Epithelial cell of umbilical artery (primary cell): ENCODE measurements around the gene THG1L. TPM values are rescaled to one million over a fixed set of nuclear protein-coding genes. Genes with fewer than 3 reads are reported as not detected.

ENCODE experiments used
- total RNA-seq: library from RNA; depleted of rRNA; stranded (reverse); fragments of >200 nt; gene quantifications from 2 replicates; pipeline ENCODE4 v1.2.3, GENCODE V29; 2014

Gene THG1L
- total RNA-seq = 6.5 and 8.4 TPM in 2 replicates

DNA sequence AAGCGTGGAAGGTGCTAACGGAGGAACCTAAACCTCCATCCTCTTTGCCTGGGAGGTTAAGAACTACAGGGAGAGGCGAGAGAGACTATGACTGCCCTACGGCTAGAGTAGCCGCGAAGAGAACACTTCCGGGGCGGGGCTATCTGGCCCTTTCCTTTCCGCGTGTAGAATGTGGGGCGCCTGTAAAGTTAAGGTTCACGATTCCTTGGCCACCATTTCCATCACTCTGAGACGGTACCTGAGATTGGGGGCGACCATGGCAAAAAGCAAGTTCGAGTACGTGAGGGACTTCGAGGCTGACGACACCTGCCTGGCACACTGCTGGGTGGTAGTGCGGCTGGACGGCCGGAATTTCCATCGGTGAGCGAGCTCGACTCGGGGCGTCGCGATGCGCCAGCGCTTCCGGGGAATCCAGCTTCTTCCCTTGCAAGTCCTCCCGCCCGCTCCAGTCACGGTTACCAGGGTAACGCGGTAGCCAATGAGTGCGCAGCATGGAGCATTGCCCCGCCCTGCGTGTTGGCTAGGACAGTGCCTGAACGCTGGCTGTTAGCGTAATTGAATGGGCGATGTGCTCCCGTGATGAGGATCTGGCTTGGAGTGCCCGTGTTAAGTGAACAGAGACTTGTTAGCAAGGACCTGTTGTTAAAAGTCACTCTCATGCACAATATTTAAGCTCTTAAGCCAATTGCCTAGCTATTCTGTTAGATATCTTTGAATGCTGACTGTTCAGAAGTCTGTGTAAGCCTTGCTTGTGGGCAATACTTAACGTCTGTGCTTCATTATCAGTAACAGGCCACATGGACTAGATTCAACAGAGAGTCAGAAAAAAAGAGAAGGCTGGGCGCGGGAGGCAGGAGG is at the start of gene THG1L:
Gene THG1L (plus strand): TSS at position 149 of the 858 bp plus-strand sequence. CDS start 21 bp downstream, at position 170.

DNA sequence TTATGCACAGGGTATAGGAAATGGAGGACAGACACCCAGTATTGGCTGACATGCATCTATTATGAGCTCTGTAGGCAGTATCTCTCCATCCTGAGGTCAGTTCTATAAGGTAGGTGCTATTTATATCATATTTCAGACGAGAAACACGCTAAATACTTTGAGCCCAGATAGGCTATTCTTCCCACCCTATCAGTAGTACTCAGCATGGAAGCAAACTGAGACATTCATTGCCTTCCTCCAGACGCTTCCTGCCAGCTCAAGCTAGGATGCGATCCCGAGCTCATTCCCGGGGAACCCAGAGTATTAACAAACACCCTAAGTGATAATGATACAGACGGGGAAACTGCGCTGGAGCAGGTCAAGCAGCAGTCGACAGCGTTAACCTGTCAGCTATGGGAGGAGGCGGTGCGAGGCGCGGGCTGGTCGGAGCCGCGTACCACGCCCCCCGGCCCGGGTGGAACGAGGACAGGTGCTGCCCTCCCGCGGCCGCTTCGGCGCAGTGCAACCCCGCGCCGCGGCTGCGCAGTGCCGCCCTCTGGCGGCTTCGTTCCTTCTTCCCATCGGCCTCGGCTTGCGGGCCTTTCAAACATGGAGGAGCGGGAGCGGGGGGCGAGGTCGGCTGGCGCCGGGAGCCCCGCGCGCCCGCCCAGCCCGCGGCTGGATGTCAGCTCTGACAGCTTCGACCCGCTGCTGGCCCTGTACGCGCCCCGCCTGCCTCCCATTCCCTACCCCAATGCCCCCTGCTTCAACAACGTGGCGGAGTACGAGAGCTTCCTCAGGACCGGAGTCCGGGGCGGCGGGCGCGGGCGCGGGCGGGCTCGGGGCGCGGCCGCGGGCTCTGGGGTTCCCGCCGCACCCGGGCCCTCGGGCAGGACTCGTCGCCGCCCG is 12.2 kb downstream of the THG1L start, which contains the start of gene LSM11:
Gene LSM11 (plus strand): TSS at position 550 of the 888 bp plus-strand sequence. CDS start 39 bp downstream, at position 589.

Other genes starting within 250 kb of the THG1L start
- gene ADAM19, start 155.6 kb upstream of the THG1L start, total RNA-seq = 23.3 and 35.1 TPM in 2 replicates
- gene SOX30, start 79.0 kb upstream of the THG1L start, total RNA-seq = not detected in 2 replicates
- not detected in 2 replicates for gene C5orf52, start 59.9 kb upstream of the THG1L start, total RNA-seq
- gene LSM11, start 12.3 kb downstream of the THG1L start, total RNA-seq = 9.4 and 10.2 TPM in 2 replicates
- 90.3 and 122 TPM in 2 replicates for gene CLINT1, start 127.7 kb downstream of the THG1L start, total RNA-seq